Measurements from ENCODE around the gene MTMR1.

- TF ChIP-seq CTCF (IDR thresholded peaks at IDR 0.05; ENCODE audit: low read length), result no peak
- TF ChIP-seq EZH2phosphoT487 (IDR thresholded peaks at IDR 0.05; ENCODE audit: low read length), result no peak
- TF ChIP-seq EZH2 (optimal IDR thresholded peaks at IDR 0.05; ENCODE audit: low read depth, low read length), result no peak
Measured at GRCh38 chrX:150649096-150649870, 43.9 kb upstream of the MTMR1 start.
